Body of pancreas (tissue), 4 donors: Measurements from ENCODE around the gene RAP1GDS1. TPM values are rescaled to one million over a fixed set of nuclear protein-coding genes. Genes with fewer than 3 reads are reported as not detected.
A peak's percentile ranks its signal among the peaks of the same experiment; 100 is the strongest.

Experiments
- ATAC-seq: fragments of 150-250 bp; one replicate; pipeline ENCODE4 v1.9.1; 2016
- DNase-seq, 4 donors: peaks; one replicate each; pipeline ENCODE4 v3.0.0-alpha.2; 2019
- H3K27ac ChIP-seq, 4 donors: fragments of 200-600 bp; sonication (generic); 1 replicate in 3 of 4; 2 replicates in 1 of 4; pipeline versions ENCODE4 v1.5.1 to v1.6.1; 2016 to 2019; ENCODE audit warnings: mild to moderate bottlenecking in 1 of 4, mixed read lengths in 1 of 4, moderate library complexity in 1 of 4
- H3K27me3 ChIP-seq, 2 donors: fragments of 200-600 bp; sonication (generic); one replicate each; pipeline ENCODE4 v1.6.0; 2016; ENCODE audit warnings: mild to moderate bottlenecking in 1 of 2
- H3K36me3 ChIP-seq, 2 donors: fragments of 200-600 bp; sonication (generic); replicated peaks in 1 of 2; 2 replicates each; pipeline ENCODE4 v1.5.1; 2016; ENCODE audit warnings: low read depth in 2 of 2; ENCODE audit not compliant: insufficient read depth in 1 of 2
- H3K4me1 ChIP-seq: fragments of 200-600 bp; sonication (generic); one replicate; pipeline ENCODE4 v1.6.0; 2016
- H3K4me3 ChIP-seq, 2 donors: fragments of 200-600 bp; sonication (generic); 1 replicate in 1 of 2; 2 replicates in 1 of 2; pipeline ENCODE4 v1.5.1; 2016 to 2019
- H3K9me3 ChIP-seq, 3 donors: fragments of 200-600 bp; sonication (generic); 1 replicate in 2 of 3; 2 replicates in 1 of 3; pipeline ENCODE4 v1.5.1; 2016
- POLR2A ChIP-seq, 3 donors: fragments of 450-650 bp; IDR thresholded peaks; one replicate each; pipeline ENCODE4 v1.6.1; 2016; ENCODE audit warnings: antibody characterized with exemption in 3 of 3, mild to moderate bottlenecking in 2 of 3
- WGBS, 2 donors: methylation state at CpG; one replicate each; pipeline ENCODE4 v1.1.5; 2017; 5-methylcytosine and 5-hydroxymethylcytosine counted together
- intact Hi-C: fragments of 100-400 bp; cut with DNase I; formaldehyde crosslinking; loops from one replicate; pipeline ENCODE4 v1.15.1; 2023
- total RNA-seq, 2 donors: library from RNA; depleted of rRNA; stranded (reverse); fragments of >200 nt; gene quantifications; one replicate each; pipeline ENCODE4 v1.1.0, GENCODE V29; 2016
- TF ChIP-seq, protein P1 (sequence below), 7 experiments: fragments of 450-650 bp in 4 of 7; fragments of 200-600 bp in 3 of 7; sonication (generic) in 3 of 7; IDR thresholded peaks; one replicate each; pipeline ENCODE4 v1.5.1; 2016 to 2019; ENCODE audit warnings: antibody characterized with exemption in 7 of 7

RAP1GDS1 gene
- total RNA-seq, 2 donors from 2014 or later: 13.2 to 41.2 TPM

DNA sequence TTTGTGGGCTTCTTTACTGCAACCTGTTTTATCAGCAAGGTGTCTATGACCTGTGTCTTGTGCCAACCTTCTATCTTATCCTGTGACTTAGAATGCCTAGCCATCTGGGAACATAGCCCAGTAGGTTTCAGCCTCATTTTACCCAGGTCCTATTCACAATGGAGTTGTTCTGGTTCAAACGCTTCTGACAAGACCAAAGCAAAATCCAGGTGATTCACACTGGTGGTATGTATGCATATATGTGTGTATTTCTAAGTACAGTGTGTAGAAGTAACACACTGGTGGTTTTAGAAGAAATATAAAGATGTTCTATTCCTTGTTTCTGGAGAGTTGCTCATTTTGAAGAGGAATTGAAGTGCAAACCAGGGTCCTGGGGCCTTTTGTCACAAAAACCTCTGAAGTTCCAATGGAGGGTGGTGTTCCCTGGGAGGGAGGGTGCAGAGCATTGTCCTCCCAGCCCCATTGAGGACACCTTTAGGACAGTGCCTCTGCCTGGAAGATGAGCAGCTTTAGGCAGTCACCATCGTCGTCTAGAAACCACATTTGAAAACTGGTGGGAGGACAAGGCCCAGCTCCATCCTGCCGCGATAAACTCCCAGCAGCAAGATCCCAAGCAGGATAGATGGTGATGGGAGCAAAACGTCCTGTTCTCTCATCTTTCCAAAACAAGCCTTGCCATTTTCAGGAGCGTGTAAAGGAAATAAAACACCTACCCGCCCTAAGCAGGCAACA lies 205.8 kb downstream of the RAP1GDS1 start:
- Histone ChIP-seq H3K9me3 (no peaks in the 10 kb centered on the region), H3K27me3 (no peaks in the 10 kb centered on the region), H3K4me1 (peaks cover 6% of the 10 kb centered on the region), H3K4me3 (no peak overlapping the region), H3K36me3 (no peaks in the 10 kb centered on the region), H3K27ac (no peak overlapping the region)
- WGBS, 2 donors: 30% methylated on average over 8 of the region's 8 CpGs
- ATAC-seq (no peak), DNase-seq (no peak)
- no peak for TF ChIP-seq POLR2A (IDR thresholded peaks at IDR 0.05)
- TF ChIP-seq, protein P1, sequence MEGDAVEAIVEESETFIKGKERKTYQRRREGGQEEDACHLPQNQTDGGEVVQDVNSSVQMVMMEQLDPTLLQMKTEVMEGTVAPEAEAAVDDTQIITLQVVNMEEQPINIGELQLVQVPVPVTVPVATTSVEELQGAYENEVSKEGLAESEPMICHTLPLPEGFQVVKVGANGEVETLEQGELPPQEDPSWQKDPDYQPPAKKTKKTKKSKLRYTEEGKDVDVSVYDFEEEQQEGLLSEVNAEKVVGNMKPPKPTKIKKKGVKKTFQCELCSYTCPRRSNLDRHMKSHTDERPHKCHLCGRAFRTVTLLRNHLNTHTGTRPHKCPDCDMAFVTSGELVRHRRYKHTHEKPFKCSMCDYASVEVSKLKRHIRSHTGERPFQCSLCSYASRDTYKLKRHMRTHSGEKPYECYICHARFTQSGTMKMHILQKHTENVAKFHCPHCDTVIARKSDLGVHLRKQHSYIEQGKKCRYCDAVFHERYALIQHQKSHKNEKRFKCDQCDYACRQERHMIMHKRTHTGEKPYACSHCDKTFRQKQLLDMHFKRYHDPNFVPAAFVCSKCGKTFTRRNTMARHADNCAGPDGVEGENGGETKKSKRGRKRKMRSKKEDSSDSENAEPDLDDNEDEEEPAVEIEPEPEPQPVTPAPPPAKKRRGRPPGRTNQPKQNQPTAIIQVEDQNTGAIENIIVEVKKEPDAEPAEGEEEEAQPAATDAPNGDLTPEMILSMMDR (IDR thresholded peaks at IDR 0.05): no peak
- intact Hi-C loops: no loop called here

DNA sequence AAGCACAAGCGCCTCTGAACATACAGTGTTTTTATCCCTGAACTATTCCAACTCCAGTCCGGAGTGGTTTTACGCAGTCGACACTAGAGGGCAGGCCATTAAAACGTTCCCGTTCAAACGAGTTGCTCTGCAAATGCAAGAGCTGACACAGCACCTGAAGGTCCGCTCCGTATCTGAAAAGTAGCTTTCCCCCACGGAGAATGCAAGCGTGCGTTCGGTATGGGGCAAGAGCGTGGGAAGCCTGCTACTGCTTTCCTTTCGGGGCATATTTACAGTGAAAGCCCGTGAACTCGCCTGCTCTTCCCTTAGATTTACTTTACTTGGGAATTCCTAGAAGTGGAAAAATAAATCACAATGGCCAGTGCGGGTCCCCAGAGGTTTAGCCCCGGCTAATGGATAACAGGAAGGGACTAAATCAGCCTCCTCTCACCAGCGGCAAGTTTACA lies 206.5 kb downstream of the RAP1GDS1 start:
- intact Hi-C loops: no loop called here
- Histone ChIP-seq H3K27me3 (no peaks in the 10 kb centered on the region), H3K27ac (no peak overlapping the region)

DNA sequence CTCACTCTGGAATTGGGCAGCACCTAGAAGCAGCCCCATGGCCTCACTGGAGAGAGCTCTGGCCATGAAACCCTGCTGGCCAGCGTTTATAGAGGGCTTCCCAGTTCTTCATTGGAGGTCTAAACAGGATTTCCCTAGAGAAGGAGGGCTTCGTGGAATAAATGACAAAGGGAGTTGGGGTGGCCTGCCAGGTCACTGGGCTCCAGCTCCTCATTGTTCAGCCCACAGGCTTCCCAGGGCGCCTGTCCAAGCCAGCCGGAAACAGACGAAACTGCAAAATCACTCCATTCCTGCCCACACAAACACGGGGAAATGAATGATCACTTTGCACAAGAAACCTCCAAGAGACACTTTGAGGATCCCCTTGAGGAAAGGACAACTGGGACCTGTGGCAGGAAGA lies 207.5 kb downstream of the RAP1GDS1 start:
- ATAC-seq: no peak
- TF ChIP-seq POLR2A (IDR thresholded peaks at IDR 0.05): no peak
- TF ChIP-seq, protein P1 (IDR thresholded peaks at IDR 0.05): no peak
- H3K9me3 ChIP-seq: no peaks in the 10 kb centered on the region
- intact Hi-C loops: no loop called here
- H3K27ac ChIP-seq: no peak overlapping the region
- H3K36me3 ChIP-seq: no peaks in the 10 kb centered on the region
- H3K4me3 ChIP-seq: no peak overlapping the region
- WGBS, 2 donors: 46 to 49% methylated on average over 6 of the region's 6 CpGs
- H3K27me3 ChIP-seq: no peaks in the 10 kb centered on the region
- peaks cover 6% of the 10 kb centered on the region for H3K4me1 ChIP-seq
- DNase-seq: peak in 1 of 4 donors; percentile 14

More for the DNA sequence above, 206.5 kb downstream of the RAP1GDS1 start:
- Histone ChIP-seq H3K4me3 (no peak overlapping the region), H3K36me3 (no peaks in the 10 kb centered on the region), H3K4me1 (peaks cover 6% of the 10 kb centered on the region), H3K9me3 (no peaks in the 10 kb centered on the region)
- ATAC-seq (peak; percentile 97), DNase-seq (peak; percentile 74 to 86 (median 82))
- no peak for TF ChIP-seq POLR2A (IDR thresholded peaks at IDR 0.05)
- TF ChIP-seq, protein P1 (IDR thresholded peaks at IDR 0.05): peak; percentile 55 to 86 (median 79)
- 2% methylated on average over 18 to 20 of the region's 20 CpGs for WGBS, 2 donors

DNA sequence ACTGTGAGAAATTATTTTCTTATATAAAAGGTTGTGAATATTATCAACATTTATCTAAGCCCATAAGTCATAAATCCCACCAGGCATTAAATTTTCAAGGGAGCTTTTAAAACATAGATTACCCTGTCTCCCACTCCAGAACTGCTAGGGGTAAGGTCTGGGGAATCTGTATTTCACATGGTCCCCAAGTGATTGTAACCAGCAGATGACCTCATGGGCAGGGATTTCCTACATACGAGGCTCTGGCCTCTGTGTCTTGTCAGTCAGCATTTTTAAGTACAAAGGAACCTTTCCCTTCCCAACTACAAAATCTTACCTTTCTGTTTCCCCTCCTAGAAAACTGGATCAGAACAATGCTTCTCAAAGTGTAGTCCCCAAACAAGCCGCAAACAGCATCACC lies 208.6 kb downstream of the RAP1GDS1 start:
- Histone ChIP-seq H3K27me3 (no peaks in the 10 kb centered on the region), H3K27ac (no peak overlapping the region), H3K4me3 (no peak overlapping the region), H3K36me3 (no peaks in the 10 kb centered on the region), H3K9me3 (no peaks in the 10 kb centered on the region), H3K4me1 (peaks cover 6% of the 10 kb centered on the region)
- WGBS, 2 donors: 59 to 60% methylated on average over 2 of the region's 2 CpGs
- intact Hi-C loops: no loop called here
- TF ChIP-seq POLR2A (IDR thresholded peaks at IDR 0.05): no peak
- TF ChIP-seq, protein P1 (IDR thresholded peaks at IDR 0.05): no peak
- ATAC-seq (no peak), DNase-seq (no peak)

DNA sequence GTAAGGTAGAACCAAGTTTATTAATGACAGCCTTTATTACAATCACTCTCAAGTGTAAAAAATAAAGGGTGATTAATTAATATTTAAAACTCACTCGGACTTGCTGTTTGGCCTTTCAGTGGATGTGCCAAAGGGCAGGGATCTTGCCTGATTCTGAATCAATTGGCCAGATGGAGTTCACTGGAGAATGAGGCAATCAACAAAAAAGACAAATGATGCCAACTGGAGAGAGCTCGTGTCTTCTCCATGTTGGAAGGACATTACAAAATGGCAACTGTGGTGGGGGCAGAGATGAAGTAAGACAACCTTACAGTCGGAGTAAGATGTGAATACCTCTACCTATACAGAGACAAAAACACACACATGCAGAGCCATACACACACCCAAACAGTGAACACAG lies 209.2 kb downstream of the RAP1GDS1 start:
- H3K27me3 ChIP-seq: no peaks in the 10 kb centered on the region
- intact Hi-C loops: no loop called here
- no peak for DNase-seq
- no peaks in the 10 kb centered on the region for H3K9me3 ChIP-seq
- H3K4me3 ChIP-seq: no peak overlapping the region
- H3K36me3 ChIP-seq: no peaks in the 10 kb centered on the region
- no peak for TF ChIP-seq POLR2A (IDR thresholded peaks at IDR 0.05)
- TF ChIP-seq, protein P1 (IDR thresholded peaks at IDR 0.05): no peak
- H3K4me1 ChIP-seq: peaks cover 6% of the 10 kb centered on the region
- ATAC-seq: no peak
- WGBS, 2 donors: 65 to 66% methylated on average over 3 of the region's 3 CpGs
- H3K27ac ChIP-seq: no peak overlapping the region
